GM18519 (cell line): ENCODE measurements around the gene CANT1.
"Not testable (repeated sequence)": the region's sequence is repeated elsewhere in the genome, so short reads cannot be mapped to it uniquely, and the experiment has no call there.

Experiments used
- ATAC-seq: cut with Tn5 transposase; IDR thresholded peaks from one replicate; pipeline ENCODE4 v1.9.1; 2021; ENCODE audit warnings: mild to moderate bottlenecking, moderate library complexity; ENCODE audit not compliant: unreplicated experiment, low FRiP score

The CANT1 gene

GRCh38 chr17:78966123-78966813 lies 43.3 kb downstream of the CANT1 start:
- ATAC-seq = no peak

DNA sequence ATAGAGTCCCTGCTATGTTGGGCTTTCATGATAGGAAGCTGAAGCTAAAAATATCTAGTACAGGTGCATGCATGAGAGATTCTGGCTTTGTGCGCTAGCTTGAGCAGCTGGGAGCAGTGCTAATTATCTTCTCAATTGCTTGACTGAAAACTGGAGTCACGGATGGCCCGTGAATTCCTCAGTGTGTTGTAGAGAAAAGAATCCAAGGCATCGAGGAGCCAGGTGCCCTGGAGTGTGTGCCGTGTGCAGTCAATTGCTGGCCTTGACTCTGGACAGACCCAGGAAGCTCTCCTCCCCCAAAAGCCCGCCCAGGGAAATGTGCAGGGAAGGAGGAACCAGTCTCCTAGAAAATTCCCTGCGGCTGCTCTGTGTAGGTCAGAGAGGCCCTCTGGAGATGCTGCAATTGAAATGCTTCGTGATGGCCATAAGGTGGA lies 44.1 kb downstream of the CANT1 start:
- ATAC-seq = no peak

- ATAC-seq = no peak
Measured at GRCh38 chr17:78963378-78963777, 46.2 kb downstream of the CANT1 start.

DNA sequence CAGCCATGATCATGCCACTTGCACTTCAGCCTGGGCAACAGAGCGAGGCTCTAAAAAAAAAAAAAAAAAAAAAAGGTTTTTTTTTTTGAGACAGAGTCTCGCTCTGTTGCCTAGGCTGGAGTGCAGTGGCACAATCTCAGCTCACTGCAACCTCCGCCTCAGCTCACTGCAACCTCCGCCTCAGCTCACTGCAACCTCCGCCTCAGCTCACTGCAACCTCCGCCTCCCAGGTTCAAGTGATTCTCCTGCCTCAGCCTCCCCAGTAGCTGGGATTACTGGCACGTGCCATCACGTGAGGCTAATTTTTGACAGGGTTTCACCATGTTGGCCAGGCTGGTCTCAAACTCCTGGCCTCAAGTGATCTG lies 46.6 kb downstream of the CANT1 start:
- not testable (repeated sequence) for ATAC-seq

DNA sequence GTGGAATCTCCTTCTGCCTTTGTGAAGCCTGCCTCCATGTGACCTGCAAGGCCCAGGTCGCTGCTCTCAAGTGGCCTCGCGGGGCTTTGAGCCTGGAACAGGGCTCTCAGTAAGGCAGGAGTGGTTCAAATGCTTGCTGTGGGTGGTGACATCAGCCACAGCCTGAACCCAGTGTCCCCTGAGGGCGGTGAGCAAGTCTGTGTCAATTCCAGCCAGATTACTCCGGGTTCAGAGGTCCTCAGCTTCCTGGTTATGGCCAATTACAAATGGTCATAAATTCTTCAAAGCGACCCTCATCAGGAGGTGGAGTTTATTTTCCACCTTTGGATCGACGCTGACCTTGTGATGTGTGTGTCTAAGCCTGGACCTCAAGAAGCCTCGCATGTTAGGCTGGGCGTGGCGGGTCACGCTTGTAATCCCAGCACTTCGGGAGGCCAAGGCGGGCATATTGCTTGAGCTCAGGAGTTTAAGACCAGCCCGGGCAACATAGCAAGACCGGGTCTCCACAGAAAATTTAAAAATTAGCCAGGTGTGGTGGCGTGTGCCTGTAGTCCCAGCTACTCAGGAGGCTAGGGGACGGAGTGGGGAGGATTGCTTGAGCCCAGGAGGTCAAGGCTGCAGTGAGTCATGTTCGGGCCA lies 47.1 kb downstream of the CANT1 start:
- ATAC-seq = no peak

DNA sequence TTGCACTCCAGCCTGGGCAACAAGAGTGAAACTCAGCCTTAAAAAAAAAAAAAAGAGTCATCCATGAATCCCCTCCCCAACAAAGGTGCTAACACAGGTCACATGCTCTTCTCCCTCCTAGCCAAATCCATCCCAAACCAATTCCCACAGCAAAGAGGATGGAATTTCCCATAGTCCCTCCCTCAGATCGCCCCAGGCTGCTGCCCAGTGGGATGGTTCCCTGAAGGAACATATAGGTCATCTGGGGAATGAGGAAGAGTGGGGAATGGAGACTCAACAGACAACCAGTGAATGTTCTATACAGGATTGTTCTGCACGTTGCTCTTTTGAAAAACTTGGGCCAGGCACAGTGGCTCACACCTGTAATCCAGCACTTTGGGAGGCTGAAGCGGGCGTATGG lies 48.0 kb downstream of the CANT1 start:
- ATAC-seq = no peak

DNA sequence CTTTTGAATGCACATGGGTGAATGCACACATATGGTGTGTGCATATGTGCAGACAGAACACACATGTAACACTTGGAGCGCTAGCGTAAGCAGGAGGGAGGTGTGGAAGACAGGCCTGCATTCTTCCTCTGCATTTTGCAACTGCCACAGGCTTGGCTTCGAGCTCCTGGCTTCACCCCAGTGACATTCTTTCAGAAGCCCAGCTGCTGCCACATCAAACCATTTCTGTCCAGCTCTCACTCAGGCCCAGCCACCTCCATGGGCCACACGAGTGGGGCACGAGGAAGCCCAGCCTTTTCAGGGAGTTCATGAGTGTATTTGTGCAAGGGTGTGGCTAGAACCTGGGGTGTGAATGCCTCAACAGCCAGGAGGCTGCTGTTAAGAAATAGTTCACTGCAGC lies 48.6 kb downstream of the CANT1 start:
- ATAC-seq = no peak

DNA sequence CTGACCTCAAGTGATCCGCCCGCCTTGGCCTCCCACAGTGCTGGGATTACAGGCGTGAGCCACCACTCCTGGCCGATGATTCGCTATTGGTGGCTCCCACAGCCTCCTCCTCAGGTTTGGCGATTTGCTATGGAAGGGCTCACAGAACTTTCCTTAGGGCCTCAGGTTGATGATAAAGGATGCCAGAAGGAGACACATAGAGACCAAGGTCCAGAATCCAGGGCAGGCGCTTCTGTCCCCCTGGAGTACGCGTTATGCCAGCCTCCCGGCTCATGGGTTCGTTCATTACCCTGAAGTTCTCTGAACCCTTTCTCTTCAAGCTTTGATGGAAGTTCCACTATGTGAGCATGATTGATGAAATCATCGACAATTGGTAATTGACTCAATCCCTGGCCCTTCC lies 49.8 kb downstream of the CANT1 start:
- no peak for ATAC-seq

GRCh38 chr17:78958641-78959127 lies 50.9 kb downstream of the CANT1 start:
- no peak for ATAC-seq

- no peak for ATAC-seq
Measured at GRCh38 chr17:78957128-78957527, 52.4 kb downstream of the CANT1 start.

DNA sequence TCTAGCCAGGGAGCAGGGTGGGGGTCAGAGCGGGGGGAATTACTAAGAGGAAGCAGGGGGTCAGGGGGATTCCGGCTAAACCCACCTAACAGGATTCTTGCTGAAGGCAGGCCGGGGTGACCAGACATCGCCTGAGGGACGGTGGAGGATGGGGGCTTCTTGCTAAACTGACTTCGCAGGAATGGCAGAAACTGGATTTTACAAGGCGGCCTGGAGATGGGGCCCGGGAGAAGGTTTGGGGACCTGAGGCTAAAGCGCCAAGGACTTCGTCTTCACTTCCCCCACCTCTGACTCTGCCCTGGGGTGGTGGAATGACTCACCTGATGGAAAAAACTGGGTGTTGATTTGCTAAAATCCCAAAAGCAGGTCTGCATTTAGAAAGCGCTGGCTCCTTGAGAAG lies 53.3 kb downstream of the CANT1 start:
- ATAC-seq = no peak

DNA sequence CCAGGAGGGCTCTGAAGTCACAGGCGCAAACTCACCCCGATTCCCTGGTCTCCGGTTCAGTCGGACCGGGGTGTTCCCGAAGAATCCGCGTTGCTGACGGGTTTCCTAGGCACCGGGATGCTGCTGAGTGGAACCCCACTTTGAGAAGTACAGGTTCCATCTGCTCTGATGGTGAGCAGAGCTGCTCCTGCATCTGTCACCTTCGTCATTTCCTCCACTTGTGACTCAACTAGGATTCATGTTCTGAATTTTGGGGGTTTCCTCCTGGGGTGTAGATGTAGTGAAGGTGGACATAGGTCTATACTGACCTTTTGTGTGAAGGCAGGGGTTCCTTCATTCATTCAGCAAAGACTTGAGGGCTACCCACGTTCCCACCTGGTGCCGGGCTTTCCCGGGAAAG lies 54.9 kb downstream of the CANT1 start:
- ATAC-seq = no peak

DNA sequence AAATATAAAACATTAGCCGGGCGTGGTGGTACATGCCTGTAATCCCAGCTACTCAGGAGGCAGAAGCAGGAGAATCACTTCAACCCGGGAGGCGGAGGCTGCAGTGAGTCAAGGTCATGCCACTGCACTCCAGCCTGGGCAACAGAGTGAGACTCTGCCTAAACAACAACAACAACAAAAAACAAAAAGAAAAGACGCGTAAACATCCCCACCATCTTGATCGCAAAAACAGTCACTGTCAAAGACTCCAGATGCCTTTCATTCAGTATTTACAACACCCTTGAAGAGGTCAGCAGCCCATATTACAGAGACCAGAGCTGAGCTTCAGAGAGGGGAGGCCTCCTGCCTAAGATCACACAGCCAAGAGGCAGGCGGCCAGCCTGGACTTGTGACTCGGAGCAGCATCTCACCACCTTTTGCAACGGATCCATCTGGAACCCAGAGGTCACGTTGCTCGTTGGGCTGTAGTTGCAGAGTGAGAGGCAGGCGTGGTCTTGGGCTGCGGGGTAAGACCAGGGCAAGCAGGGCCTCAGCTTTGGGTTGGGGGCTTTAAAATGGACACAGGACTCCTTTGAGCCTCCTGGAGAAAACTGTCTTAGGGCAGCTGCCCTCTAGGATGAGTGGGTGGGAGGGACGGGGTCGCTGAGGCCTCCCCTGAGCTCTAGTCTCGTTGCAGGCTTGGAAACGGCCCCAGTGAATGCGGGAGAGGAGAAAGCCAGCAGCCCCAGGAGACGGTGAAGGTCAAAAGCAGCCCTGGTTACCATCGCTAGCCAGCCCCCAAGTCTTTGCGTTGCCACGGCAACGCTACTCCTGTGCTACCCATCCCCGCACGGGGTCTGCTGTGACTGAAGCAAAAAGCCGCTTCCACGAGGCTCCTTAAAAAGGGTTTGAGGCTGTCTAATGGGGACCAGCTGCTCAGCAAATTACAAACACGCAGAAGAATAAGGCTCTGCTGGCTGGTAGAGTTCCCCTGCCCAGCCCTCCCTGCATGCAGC lies 55.9 kb downstream of the CANT1 start:
- no peak for ATAC-seq

DNA sequence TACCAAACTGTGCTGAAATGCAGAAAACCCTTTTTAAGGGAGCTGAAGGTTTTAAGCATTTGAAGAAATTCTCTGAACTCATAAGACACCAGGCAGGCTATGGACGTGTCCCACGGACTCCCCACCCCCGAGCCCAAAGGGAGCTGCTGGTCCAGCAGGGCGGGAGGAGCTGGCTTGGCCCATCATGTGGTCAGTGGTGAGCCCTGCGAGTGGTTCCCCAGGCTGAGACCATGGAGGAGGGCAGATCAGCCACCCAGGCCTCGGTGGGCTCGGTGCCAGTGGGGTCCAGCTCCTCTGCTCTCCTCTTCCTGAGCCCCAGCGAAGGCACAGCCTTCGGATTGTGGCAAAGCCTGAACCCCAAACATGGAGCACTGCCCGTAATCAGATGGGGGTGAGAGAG lies 56.9 kb downstream of the CANT1 start:
- no peak for ATAC-seq

DNA sequence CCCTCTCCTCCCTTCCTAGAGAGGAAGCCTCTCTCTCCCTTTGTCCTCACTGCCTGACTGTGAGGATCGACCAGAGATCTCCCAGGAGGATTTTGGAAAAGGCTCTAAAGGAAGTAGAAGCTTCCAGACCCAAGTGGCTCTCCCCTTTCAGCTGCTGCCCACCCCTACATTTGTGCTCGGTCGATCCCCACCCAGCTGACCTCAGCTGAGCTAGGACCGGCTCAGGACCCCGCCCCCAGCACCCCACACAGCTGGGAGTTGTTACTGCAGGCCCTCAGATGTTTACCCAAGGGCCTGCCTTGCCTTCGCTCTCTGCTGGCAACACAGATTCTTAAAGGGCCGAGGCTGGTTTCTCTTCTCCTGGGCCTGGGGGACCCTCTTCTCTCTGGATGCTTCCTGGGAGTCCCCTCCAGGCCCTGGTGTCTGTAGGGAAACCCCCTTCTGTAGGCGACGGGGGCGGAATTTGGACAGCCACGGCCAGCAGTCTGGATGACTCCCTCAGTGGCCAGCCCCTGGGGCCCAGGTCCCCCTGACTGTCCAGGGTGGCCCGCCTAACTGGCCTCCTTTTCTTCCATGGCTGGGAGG lies 57.5 kb downstream of the CANT1 start:
- ATAC-seq = no peak

DNA sequence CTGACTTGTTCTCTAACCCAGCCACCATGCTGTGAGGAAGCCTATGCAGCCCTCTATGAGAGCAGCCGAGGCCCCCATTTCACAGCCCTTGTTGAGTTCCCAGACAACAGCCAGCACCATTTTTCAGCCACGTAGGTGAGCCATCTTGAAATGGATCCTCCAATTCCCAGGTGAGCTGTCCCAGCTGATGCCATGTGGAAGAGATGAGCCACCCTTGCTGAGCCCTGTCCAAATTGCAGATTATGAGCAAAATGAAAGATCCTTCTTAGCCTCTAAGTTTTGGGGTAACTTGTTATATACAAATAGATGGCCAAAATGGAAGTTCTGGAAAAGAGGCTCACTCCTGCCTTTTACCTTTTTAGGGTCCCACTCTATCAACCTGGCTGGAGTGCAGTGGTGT lies 58.7 kb downstream of the CANT1 start:
- no peak for ATAC-seq

DNA sequence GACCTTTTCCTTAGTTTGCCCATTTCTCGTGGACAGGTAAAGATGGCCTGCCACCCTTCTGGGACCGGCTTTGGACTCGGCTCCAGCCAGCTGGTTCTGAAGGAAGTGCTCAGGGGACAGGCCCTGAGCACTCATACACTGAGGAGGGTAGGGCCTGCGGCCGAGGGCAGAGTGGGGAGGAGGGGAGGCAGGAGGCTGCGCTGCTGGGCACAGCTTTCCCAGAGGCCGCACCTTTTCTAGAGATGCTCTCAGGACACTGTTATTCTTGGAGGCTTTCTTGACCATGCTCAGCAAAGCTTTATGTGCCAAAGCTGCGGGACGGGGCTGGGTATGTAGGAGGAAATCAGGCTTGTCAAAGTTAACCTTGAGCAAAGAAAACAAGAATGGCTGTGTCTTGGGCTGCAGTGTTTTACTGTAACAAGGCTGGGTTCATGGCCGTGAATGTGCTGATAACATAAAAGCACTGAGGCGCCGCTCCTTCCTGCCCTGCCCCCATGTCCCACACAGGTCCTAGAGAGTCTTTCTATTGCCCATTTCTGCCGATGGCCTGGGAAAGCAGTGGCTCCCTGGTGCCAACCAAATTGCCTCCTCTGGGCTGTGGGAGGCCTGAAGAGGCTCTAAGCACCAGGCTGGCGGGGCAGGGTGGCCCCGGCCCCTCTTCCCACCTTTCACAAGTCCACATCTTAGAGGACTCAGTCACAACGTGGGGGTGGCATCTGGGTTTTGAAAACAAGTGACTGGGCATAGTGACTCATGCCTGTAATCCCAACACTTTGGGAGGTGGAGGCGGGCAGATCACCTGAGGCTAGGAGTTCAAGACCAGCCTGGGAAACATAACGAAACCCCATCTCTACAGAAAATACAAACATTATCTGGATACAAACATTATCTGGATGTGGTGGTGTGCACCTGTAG lies 62.1 kb downstream of the CANT1 start:
- ATAC-seq = no peak

GRCh38 chr17:78946631-78947030 lies 62.9 kb downstream of the CANT1 start:
- no peak for ATAC-seq

DNA sequence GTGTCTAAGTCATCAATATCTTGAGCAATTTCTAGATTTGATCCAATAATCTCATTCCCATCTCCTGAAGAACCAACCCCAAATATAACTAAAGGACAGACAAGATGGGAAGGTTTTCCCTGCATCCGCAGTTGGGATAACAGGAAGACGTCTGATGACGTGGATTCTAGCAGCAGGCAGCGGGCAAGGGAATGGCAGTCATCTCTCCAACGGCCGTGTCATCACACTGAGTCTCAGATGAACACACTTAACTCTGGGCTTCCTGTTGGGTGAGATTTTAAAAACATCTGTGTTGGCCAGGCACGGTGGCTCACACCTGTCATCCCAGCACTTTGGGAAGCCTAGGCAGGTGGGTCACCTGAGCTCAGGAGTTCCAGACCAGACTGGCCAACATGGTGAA lies 63.4 kb downstream of the CANT1 start:
- no peak for ATAC-seq

- not testable (repeated sequence) for ATAC-seq
Measured at GRCh38 chr17:78945455-78945854, 64.1 kb downstream of the CANT1 start.
